B cell (primary cell): ENCODE data around the gene ATF1.

Experiments used
- CTCF ChIP-seq: fragments of 200-600 bp; IDR thresholded peaks from one replicate; pipeline ENCODE4 v1.8.0; 2022; ENCODE audit warnings: antibody characterized with exemption, mild to moderate bottlenecking
- EZH2 ChIP-seq: IDR thresholded peaks from 2 replicates; pipeline ENCODE4 v1.6.1; 2012; ENCODE audit warnings: borderline replicate concordance, low read depth, mild to moderate bottlenecking, moderate library complexity, low read length; ENCODE audit not compliant: insufficient read depth, poor library complexity, severe bottlenecking

GRCh38 chr12:50768391-50768790 lies 4.5 kb downstream of the ATF1 start:
- no peak for TF ChIP-seq CTCF
- no peak for TF ChIP-seq EZH2
